ENCODE results near the gene S100Z. TPM values are rescaled to one million over a fixed set of nuclear protein-coding genes. Genes with fewer than 3 reads are reported as not detected.

Gene S100Z
- total and polyA plus RNA-seq, 12 donors: 0.11 to 2.8 (median 0.44) TPM; not detected in 1

DNA sequence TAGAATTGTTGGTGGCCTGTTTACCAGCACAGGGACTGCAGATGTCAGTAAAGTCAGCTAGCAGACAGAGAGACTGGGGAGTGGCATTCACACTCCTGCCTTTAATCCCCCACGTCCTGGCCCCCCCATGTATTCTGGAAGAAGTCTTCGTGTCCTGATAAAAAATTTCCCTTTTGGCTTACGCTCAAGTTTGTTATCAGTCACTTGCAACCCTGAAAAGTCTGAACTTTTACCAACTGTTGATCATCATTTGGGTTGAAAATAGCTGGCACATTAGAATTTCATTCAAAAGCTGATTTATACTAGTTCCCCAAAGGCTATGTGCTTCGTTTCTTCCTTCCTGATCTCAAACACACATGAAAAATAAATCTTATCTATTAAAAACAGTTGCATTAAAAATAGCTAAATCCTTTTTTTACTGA lies 97.3 kb downstream of the S100Z start:
- Histone ChIP-seq H3K27me3 (no peaks in the 10 kb centered on the region), H3K27ac (peak overlapping the region in 1 of 5 donors; percentile 32), H3K9me3 (replicated peaks in 1 of 3) (no peaks in the 10 kb centered on the region), H3K4me1 (replicated peaks in 1 of 2) (peaks cover 6 to 17% of the 10 kb centered on the region in 2 donors), H3K4me3 (no peak overlapping the region), H3K36me3 (replicated peaks in 1 of 2) (no peaks in the 10 kb centered on the region)
- intact Hi-C loops (cut with DNase I): no loop called here
- DNase-seq: peak in 5 of 7 donors; percentile 21 to 64 (median 42)
- no peak for TF ChIP-seq POLR2A (IDR thresholded peaks at IDR 0.05)
- TF ChIP-seq CTCF (IDR thresholded peaks at IDR 0.05): no peak
- WGBS, 4 donors: 3 to 11% (median 9%) methylated on average over 4 of the region's 4 CpGs

DNA sequence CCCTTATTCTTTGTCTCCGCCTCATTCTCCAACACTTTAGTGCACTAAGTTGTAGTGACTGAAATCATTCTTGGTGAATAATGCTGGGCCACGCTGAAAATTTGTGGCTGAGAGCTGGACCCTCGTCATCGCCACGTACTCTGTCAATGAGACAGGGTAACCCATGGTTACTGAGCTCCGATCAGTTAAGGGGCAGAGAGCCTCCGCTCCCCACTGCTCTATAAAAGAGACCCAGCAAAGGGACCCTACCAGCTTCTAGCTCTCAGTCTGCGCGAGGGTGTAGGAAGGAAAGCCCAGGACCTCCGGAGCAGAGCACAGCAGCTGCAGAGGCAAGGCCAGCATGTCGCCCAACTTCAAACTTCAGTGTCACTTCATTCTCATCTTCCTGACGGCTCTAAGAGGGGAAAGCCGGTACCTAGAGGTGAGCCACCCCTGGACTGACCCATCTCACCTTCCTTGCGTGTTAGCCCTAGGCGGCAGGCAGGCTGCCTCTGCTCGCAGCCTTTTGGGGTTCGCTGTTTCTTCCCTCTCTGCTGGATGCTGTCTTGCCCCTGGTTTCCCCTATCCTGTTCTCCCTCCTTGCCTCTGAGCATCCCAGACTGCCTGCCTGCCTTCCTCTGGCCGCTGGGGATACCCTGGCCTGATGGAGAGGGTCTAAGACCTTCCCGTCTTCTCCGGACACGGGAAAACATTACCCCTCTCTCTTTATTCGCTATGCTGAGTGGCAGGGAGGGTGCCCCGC lies 103.2 kb downstream of the S100Z start, which contains the start of gene CRHBP:
CRHBP (plus strand) TSS at position 251 of the 742 bp plus-strand sequence; CDS start at position 341, 90 bp downstream.
- H3K9me3 ChIP-seq (replicated peaks in 1 of 3): no peaks in the 10 kb centered on the region
- intact Hi-C loops (cut with DNase I): no loop called here
- WGBS, 4 donors: 34 to 40% (median 38%) methylated on average over 19 to 23 of the region's 23 CpGs
- peak within 1 kb of the TSS in 1 of 5 donors; percentile 39 for H3K27ac ChIP-seq
- peak in 1 of 7 donors; percentile 15 for DNase-seq
- H3K27me3 ChIP-seq: peaks cover 16% of the 10 kb centered on the region
- H3K4me1 ChIP-seq (replicated peaks in 1 of 2): peaks cover 0 to 11% of the 10 kb centered on the region in 2 donors
- no peaks in the 10 kb centered on the region for H3K36me3 ChIP-seq (replicated peaks in 1 of 2)
- TF ChIP-seq POLR2A (IDR thresholded peaks at IDR 0.05) (peak in 1 of 2 donors; percentile 10), CTCF (IDR thresholded peaks at IDR 0.05) (no peak)
- H3K4me3 ChIP-seq: peak within 1 kb of the TSS in 2 of 4 donors; percentile 32 to 33

DNA sequence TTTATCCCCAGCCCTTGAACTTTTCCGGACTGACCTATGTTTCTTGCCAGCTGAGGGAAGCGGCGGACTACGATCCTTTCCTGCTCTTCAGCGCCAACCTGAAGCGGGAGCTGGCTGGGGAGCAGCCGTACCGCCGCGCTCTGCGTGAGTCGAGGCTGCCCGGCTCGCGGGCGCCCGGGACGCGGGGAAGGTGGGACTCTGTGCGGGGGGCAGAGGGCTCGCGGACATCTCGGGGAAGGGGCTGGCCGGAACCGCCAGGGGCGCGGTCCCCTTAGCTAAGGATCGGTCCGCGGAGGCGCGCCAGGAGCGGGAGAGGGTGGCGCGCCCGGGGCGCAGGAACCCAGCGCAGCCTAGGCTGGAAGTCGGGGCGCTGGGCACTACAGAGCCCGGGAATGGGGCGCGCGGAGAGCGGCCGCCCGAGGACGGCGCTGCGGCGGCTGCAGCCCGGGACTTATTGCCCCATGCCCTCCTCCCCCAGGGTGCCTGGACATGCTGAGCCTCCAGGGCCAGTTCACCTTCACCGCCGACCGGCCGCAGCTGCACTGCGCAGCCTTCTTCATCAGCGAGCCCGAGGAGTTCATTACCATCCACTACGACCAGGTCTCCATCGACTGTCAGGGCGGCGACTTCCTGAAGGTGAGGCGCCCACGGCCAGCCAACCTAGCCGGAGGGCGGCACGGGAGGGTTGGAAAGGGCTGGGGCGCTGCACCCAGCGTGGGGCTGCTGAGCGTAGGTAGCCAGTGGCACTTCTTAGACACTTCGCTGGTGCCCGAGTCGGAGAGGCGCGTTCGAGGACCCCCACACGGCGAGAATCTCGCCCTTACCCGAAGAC lies 104.0 kb downstream of the S100Z start:
- Histone ChIP-seq H3K27me3 (peaks cover 16% of the 10 kb centered on the region), H3K4me1 (replicated peaks in 1 of 2) (peaks cover 0 to 11% of the 10 kb centered on the region in 2 donors), H3K4me3 (peak overlapping the region in 2 of 4 donors; percentile 32 to 33), H3K27ac (peak overlapping the region in 1 of 5 donors; percentile 39), H3K36me3 (replicated peaks in 1 of 2) (no peaks in the 10 kb centered on the region), H3K9me3 (replicated peaks in 1 of 3) (no peaks in the 10 kb centered on the region)
- TF ChIP-seq CTCF (IDR thresholded peaks at IDR 0.05) (no peak), POLR2A (IDR thresholded peaks at IDR 0.05) (no peak)
- intact Hi-C loops (cut with DNase I): no loop called here
- 0 to 1% (median 1%) methylated on average over 23 to 81 of the region's 81 CpGs for WGBS, 4 donors
- DNase-seq: peak in 3 of 7 donors; percentile 13 to 26 (median 20)

GRCh38 chr5:76954383-76954763 lies 104.6 kb downstream of the S100Z start:
- peaks cover 3 to 11% of the 10 kb centered on the region in 2 donors for H3K4me1 ChIP-seq (replicated peaks in 1 of 2)
- no peaks in the 10 kb centered on the region for H3K9me3 ChIP-seq (replicated peaks in 1 of 3)
- H3K27me3 ChIP-seq: peaks cover 16% of the 10 kb centered on the region
- peak overlapping the region in 1 of 4 donors; percentile 32 for H3K4me3 ChIP-seq
- WGBS, 4 donors: 3 to 19% (median 12%) methylated on average over 6 to 25 of the region's 25 CpGs
- H3K27ac ChIP-seq: peak overlapping the region in 1 of 5 donors; percentile 39
- TF ChIP-seq POLR2A (IDR thresholded peaks at IDR 0.05): no peak
- intact Hi-C loops (cut with DNase I): no loop called here
- no peak for DNase-seq
- no peaks in the 10 kb centered on the region for H3K36me3 ChIP-seq (replicated peaks in 1 of 2)
